ENCODE results near the gene COL13A1.

DNA sequence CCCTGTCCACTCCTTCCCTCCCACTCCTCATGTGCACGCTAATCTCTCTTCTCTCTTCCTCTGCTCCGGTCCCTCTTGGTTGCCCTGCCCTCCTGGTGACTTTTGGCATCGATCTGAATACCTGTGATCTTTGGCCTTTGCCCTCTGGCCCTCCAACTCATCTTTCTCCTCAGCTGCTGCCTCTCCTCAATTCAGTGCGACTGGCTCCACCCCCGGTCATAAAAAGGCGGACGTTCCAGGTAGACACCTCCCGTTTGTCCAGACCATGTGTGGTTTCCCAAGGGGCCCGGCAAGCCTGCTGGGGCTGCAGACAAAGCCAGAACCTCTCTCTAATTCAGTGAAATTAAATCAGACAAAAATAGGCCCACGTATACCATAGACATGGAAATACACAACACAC, 96.8 kb downstream of the COL13A1 start:
- TF ChIP-seq, protein P1, sequence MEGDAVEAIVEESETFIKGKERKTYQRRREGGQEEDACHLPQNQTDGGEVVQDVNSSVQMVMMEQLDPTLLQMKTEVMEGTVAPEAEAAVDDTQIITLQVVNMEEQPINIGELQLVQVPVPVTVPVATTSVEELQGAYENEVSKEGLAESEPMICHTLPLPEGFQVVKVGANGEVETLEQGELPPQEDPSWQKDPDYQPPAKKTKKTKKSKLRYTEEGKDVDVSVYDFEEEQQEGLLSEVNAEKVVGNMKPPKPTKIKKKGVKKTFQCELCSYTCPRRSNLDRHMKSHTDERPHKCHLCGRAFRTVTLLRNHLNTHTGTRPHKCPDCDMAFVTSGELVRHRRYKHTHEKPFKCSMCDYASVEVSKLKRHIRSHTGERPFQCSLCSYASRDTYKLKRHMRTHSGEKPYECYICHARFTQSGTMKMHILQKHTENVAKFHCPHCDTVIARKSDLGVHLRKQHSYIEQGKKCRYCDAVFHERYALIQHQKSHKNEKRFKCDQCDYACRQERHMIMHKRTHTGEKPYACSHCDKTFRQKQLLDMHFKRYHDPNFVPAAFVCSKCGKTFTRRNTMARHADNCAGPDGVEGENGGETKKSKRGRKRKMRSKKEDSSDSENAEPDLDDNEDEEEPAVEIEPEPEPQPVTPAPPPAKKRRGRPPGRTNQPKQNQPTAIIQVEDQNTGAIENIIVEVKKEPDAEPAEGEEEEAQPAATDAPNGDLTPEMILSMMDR (IDR thresholded peaks at IDR 0.05; ENCODE audit: low read depth, low read length): no peak
- no peak for TF ChIP-seq POLR2A (IDR thresholded peaks at IDR 0.05; ENCODE audit: extremely low read depth, insufficient read length)
- no peak for TF ChIP-seq MYC (IDR thresholded peaks at IDR 0.05; ENCODE audit: low read depth, low read length)
